NCI-H1092 treated with DMSO at 0.1 percent for 48 hours (cell line): ENCODE results near the gene METTL21A.

Source experiments
- DNase-seq: peaks from one replicate; lab custom pipeline; 2025; lab: John Stamatoyannopoulos, UW

The METTL21A gene

GRCh38 chr2:207624185-207625013 is 795 bp downstream of the METTL21A start:
- peak; percentile 50 for DNase-seq

- no peak for DNase-seq
Measured at GRCh38 chr2:207621501-207622039, 3.6 kb downstream of the METTL21A start.

GRCh38 chr2:207619764-207620203 is 5.4 kb downstream of the METTL21A start:
- DNase-seq: no peak

- no peak for DNase-seq
Measured at GRCh38 chr2:207617011-207617671, 8.1 kb downstream of the METTL21A start.

- DNase-seq: no peak
Measured at GRCh38 chr2:207616185-207616584, 9.0 kb downstream of the METTL21A start.

- DNase-seq: no peak
Measured at GRCh38 chr2:207614824-207615223, 10.4 kb downstream of the METTL21A start.

GRCh38 chr2:207612714-207613113 is 12.5 kb downstream of the METTL21A start:
- no peak for DNase-seq

- DNase-seq: no peak
Measured at GRCh38 chr2:207606829-207607228, 18.4 kb downstream of the METTL21A start.

GRCh38 chr2:207606399-207606798 is 18.8 kb downstream of the METTL21A start:
- DNase-seq: no peak

GRCh38 chr2:207603486-207603885 is 21.7 kb downstream of the METTL21A start:
- no peak for DNase-seq

- no peak for DNase-seq
Measured at GRCh38 chr2:207601774-207602173, 23.4 kb downstream of the METTL21A start.

GRCh38 chr2:207600231-207600630 is 25.0 kb downstream of the METTL21A start:
- no peak for DNase-seq

- DNase-seq: no peak
Measured at GRCh38 chr2:207599636-207600035, 25.6 kb downstream of the METTL21A start.

- DNase-seq: no peak
Measured at GRCh38 chr2:207594731-207595130, 30.5 kb downstream of the METTL21A start.

GRCh38 chr2:207594264-207594663 is 30.9 kb downstream of the METTL21A start:
- no peak for DNase-seq

GRCh38 chr2:207593277-207593676 is 31.9 kb downstream of the METTL21A start:
- no peak for DNase-seq

- no peak for DNase-seq
Measured at GRCh38 chr2:207589143-207589542, 36.1 kb downstream of the METTL21A start.

- no peak for DNase-seq
Measured at GRCh38 chr2:207587305-207587704, 37.9 kb downstream of the METTL21A start.

GRCh38 chr2:207584952-207585351 is 40.2 kb downstream of the METTL21A start:
- DNase-seq: no peak

GRCh38 chr2:207571370-207571769 is 53.8 kb downstream of the METTL21A start:
- no peak for DNase-seq

GRCh38 chr2:207567671-207568070 is 57.5 kb downstream of the METTL21A start:
- no peak for DNase-seq

GRCh38 chr2:207565736-207566500 is 59.3 kb downstream of the METTL21A start:
- no peak for DNase-seq
